Measurements from ENCODE around the gene PHYKPL. TPM values are rescaled to one million over a fixed set of nuclear protein-coding genes. Genes with fewer than 3 reads are reported as not detected.

PHYKPL gene
- 100 to 1,000 TPM in 1 of 2 donors, 10 to 100 TPM in 1; 43.4 to 135 TPM for total RNA-seq

GRCh38 chr5:178232124-178232919 lies at the start of gene PHYKPL:
PHYKPL (minus strand) TSS chr5:178232802; CDS start chr5:178232550, 252 bp downstream.
- peak; percentile 46 for DNase-seq (ENCODE audit: low spot score)

GRCh38 chr5:178282391-178282790 lies 49.8 kb upstream of the PHYKPL start:
- H3K4me1 ChIP-seq (replicated peaks), result no peaks in the 10 kb centered on the region
- H3K27ac ChIP-seq, result no peak overlapping the region
- 90% methylated on average over 4 of the region's 4 CpGs for WGBS
- TF ChIP-seq POLR2AphosphoS5 (IDR thresholded peaks at IDR 0.05) (no peak), POLR2A (IDR thresholded peaks at IDR 0.05) (no peak), CTCF (IDR thresholded peaks at IDR 0.05) (no peak)
- no peaks in the 10 kb centered on the region for H3K9me3 ChIP-seq
- no peak overlapping the region for H3K4me3 ChIP-seq
- no peak for DNase-seq (ENCODE audit: low spot score)
- no peaks in the 10 kb centered on the region for H3K27me3 ChIP-seq (replicated peaks; ENCODE audit: insufficient read depth)
- no peaks in the 10 kb centered on the region for H3K36me3 ChIP-seq
- intact Hi-C loops (cut with DNase I), result no loop called here

More at GRCh38 chr5:178232124-178232919, at the start of gene PHYKPL:
- 1% methylated on average over 53 of the region's 102 CpGs for WGBS
- intact Hi-C loops (cut with DNase I), result no loop called here
- TF ChIP-seq POLR2A (IDR thresholded peaks at IDR 0.05) (peak; percentile 49), CTCF (IDR thresholded peaks at IDR 0.05) (no peak)
- Histone ChIP-seq H3K4me1 (replicated peaks) (peaks cover 12% of the 10 kb centered on the region), H3K27me3 (replicated peaks; ENCODE audit: insufficient read depth) (no peaks in the 10 kb centered on the region), H3K27ac (peak within 1 kb of the TSS; percentile 96), H3K36me3 (peaks cover 5 to 6% of the 10 kb centered on the region in 2 donors), H3K4me3 (peak within 1 kb of the TSS; percentile 88 to 90), H3K9me3 (no peaks in the 10 kb centered on the region)

GRCh38 chr5:178281331-178281730 lies 48.7 kb upstream of the PHYKPL start:
- TF ChIP-seq POLR2AphosphoS5 (IDR thresholded peaks at IDR 0.05) (no peak), POLR2A (IDR thresholded peaks at IDR 0.05) (no peak), CTCF (IDR thresholded peaks at IDR 0.05) (no peak)
- no peaks in the 10 kb centered on the region for H3K36me3 ChIP-seq
- no peaks in the 10 kb centered on the region for H3K9me3 ChIP-seq
- H3K27me3 ChIP-seq (replicated peaks; ENCODE audit: insufficient read depth), result peaks cover 2% of the 10 kb centered on the region
- WGBS, result 93% methylated on average over 19 of the region's 19 CpGs
- H3K27ac ChIP-seq, result no peak overlapping the region
- no peaks in the 10 kb centered on the region for H3K4me1 ChIP-seq (replicated peaks)
- intact Hi-C loops (cut with DNase I), result loop anchor here (2.0 kb wide), 1 partner anchor 269 kb away; no protein-coding TSS in a partner anchor
- DNase-seq (ENCODE audit: low spot score), result no peak
- H3K4me3 ChIP-seq, result no peak overlapping the region

GRCh38 chr5:178280631-178281030 lies 48.0 kb upstream of the PHYKPL start:
- Histone ChIP-seq H3K4me3 (no peak overlapping the region), H3K27ac (no peak overlapping the region), H3K9me3 (no peaks in the 10 kb centered on the region), H3K27me3 (replicated peaks; ENCODE audit: insufficient read depth) (peaks cover 2% of the 10 kb centered on the region), H3K4me1 (replicated peaks) (no peaks in the 10 kb centered on the region), H3K36me3 (no peaks in the 10 kb centered on the region)
- WGBS, result 94% methylated on average over 9 of the region's 9 CpGs
- TF ChIP-seq CTCF (IDR thresholded peaks at IDR 0.05) (no peak), POLR2AphosphoS5 (IDR thresholded peaks at IDR 0.05) (no peak), POLR2A (IDR thresholded peaks at IDR 0.05) (no peak)
- intact Hi-C loops (cut with DNase I), result loop anchor here (2.0 kb wide), 1 partner anchor 270 kb away; no protein-coding TSS in a partner anchor
- no peak for DNase-seq (ENCODE audit: low spot score)

Data from prostate gland (tissue), 2 donors.